Globus pallidus (tissue), 1 donor: Measurements from ENCODE around the gene IL2RG.

ENCODE experiments used
- DNase-seq: peaks from one replicate; pipeline ENCODE4 v3.0.0-alpha.2; 2015; ENCODE audit warnings: low spot score

Gene IL2RG

DNA sequence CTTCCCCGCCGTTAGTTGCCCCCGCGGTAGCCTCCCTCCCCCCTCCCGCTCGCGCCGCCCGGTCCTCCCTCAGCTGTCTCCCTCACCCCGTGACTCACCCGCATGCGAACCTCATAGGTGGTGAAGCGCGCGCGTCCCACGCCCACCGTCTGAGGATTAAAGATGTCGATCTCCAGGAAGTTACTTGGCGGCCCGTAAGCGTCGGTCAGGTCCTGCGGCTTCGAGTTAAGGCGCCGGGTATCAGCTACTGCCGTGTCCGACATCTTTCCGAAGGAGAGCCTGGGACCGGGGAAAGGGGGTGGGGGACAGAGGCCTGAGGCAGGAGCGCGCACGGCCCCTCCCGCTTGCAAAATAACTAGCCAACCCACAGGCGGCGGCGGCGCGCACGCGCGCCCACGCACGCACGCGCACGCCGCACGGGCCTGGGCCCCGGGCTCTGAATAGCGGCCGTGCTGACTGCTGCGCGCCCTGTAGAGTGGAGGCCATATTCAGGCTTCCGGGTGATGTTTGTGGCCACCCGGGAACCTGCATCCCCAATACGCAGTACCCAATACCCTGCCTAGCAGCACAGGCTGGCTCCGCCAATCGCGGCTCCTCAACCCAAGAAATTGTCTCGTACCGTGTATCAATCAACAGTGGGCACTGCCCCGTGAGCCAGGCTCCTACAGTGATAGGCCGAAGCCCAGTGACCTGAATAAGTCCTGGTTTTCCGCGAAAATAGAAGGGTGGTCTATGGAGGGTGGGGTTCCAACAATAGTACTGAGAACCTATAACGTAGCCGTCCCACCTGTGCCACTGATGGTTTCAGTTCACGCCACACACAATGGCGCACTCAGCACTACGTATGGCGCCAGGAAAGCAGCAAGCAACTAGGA, 43.1 kb downstream of the IL2RG start, which contains the start of gene SNX12:
SNX12 (minus strand) TSS at position 291 of the 875 bp plus-strand sequence; CDS start at position 263, 28 bp downstream.
- peak; percentile 91 for DNase-seq

DNA sequence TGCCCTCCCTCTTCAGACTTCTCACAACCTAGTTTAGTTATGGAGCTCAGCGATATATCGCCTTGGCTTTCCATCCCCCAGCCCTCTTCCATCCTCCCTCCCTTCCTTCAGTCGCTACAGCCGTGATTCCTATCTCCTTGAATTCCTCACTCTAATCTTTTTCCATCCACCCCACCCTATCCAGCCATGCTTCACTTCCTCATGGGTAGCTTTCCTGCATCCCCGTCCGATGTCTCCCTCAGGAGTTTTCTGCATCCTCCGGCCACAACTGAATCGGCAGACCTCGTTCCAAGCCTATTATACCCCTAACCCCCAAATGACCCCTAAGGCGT, 43.7 kb downstream of the IL2RG start:
- DNase-seq: no peak

DNA sequence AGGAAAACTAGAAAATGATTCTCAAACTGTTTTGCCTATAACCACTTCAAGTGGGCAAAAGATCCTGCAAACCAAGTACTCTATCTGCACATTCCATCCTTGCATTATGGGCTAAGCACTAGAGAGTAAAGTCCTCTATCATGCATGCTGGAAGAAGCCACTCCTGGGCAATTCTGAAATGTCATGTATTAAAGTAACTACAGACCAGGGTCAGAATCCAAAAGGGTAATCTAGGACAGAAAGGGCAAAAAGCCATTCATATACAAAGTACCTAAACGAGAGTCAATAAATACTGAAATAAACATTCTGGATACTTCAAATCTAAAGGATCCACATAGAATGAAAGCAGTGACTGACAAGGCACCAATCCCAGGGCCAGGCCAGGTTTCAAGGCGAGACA, 44.3 kb downstream of the IL2RG start:
- DNase-seq: no peak

DNA sequence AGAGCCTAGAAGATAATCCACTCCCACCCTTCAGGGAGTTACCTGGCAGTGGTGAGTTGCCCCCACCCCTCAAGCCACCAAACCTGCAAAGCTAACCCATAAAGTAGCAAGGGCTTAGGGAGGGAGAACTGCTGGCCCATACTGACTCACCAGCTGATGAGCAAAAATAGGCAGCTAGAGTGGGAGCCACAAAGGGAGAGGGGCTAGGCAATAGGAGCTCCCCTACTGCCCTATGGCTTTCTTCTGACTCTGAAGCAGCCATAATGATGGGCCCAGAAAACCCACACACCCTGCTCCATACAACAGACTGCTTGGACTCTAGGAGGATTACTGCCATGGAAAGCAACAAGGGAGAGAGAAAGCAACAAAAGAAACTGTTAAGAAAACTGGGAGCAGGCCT, 51.2 kb downstream of the IL2RG start:
- no peak for DNase-seq

DNA sequence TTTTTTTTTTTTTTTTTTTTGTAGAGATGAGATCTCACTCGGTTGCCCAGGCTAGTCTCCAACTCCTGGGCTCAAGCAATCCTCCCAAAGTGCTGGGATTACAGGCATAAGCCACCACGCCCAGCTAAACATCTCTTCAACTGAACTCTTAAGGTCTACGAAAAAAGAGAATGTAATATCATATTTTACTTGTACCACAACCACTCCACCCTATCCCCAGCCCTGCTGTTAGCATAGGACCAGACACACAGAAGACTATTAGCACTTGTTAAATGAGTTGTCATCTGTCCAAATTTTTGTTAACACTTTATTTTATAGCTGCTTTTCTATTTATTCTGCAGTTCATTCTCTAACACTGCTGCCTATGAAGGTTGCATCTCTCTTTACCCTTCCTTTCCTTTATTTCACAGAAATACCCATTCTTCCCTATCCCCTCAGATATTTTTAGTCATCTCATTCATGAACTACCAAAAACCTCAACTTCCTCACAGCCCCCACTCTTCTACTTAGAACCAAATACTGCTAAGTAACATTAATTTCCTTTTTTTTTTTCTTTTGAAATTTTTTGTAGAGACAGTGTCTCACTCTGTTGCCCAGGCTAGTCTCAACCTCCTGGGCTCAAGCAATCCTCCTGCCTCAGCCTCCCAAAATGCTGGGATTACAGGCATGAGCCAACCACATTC, 53.4 kb downstream of the IL2RG start:
- no peak for DNase-seq
